ENCODE measurements around the gene TMEM80.
A peak's percentile ranks its signal among the peaks of the same experiment; 100 is the strongest.
"Not testable (repeated sequence)": the region's sequence is repeated elsewhere in the genome, so short reads cannot be mapped to it uniquely, and the experiment has no call there.

Gene TMEM80

GRCh38 chr11:695538-696248 lies at the start of gene TMEM80:
Gene TMEM80, plus strand, starts transcription at chr11:695816. Its CDS starts 12 bp downstream, at chr11:695828.
- DNase-seq = peak; percentile 96

- DNase-seq = no peak
These were observed 49.4 kb upstream of the TMEM80 start for GRCh38 chr11:646214-646613.

GRCh38 chr11:647672-648158 lies 47.9 kb upstream of the TMEM80 start:
- not testable (repeated sequence) for DNase-seq

- DNase-seq = no peak
These were observed 45.1 kb upstream of the TMEM80 start for GRCh38 chr11:650482-650881.

GRCh38 chr11:653136-653535 lies 42.5 kb upstream of the TMEM80 start:
- not testable (repeated sequence) for DNase-seq

- no peak for DNase-seq
These were observed 41.8 kb upstream of the TMEM80 start for GRCh38 chr11:653837-654236.

GRCh38 chr11:654444-654843 lies 41.2 kb upstream of the TMEM80 start:
- DNase-seq = not testable (repeated sequence)

GRCh38 chr11:655036-655726 lies 40.4 kb upstream of the TMEM80 start:
- DNase-seq = no peak

GRCh38 chr11:656426-656825 lies 39.2 kb upstream of the TMEM80 start:
- no peak for DNase-seq

GRCh38 chr11:656866-657265 lies 38.8 kb upstream of the TMEM80 start:
- DNase-seq = no peak

GRCh38 chr11:657691-658126 lies 37.9 kb upstream of the TMEM80 start:
- DNase-seq = no peak

GRCh38 chr11:659532-660085 lies 36.0 kb upstream of the TMEM80 start:
- DNase-seq = no peak

GRCh38 chr11:660281-660680 lies 35.3 kb upstream of the TMEM80 start:
- no peak for DNase-seq

GRCh38 chr11:660681-661444 lies 34.8 kb upstream of the TMEM80 start:
- no peak for DNase-seq

- DNase-seq = no peak
These were observed 32.8 kb upstream of the TMEM80 start for GRCh38 chr11:662689-663274.

GRCh38 chr11:665062-665703 lies 30.4 kb upstream of the TMEM80 start:
- DNase-seq = no peak

GRCh38 chr11:665704-666281 lies 29.8 kb upstream of the TMEM80 start:
- DNase-seq = no peak

GRCh38 chr11:673866-674265 lies 21.8 kb upstream of the TMEM80 start:
- DNase-seq = no peak

- DNase-seq = no peak
These were observed 21.2 kb upstream of the TMEM80 start for GRCh38 chr11:674406-674805.

- DNase-seq = no peak
These were observed 17.3 kb upstream of the TMEM80 start for GRCh38 chr11:678297-678696.

GRCh38 chr11:679271-680207 lies 16.1 kb upstream of the TMEM80 start:
- DNase-seq = no peak
